GM21367 (cell line): Measurements from ENCODE around the gene MARCHF2.
A peak's percentile ranks its signal among the peaks of the same experiment; 100 is the strongest.
"Not testable (repeated sequence)": the region's sequence is repeated elsewhere in the genome, so short reads cannot be mapped to it uniquely, and the experiment has no call there.

Experiments
- ATAC-seq: cut with Tn5 transposase; IDR thresholded peaks from one replicate; pipeline ENCODE4 v1.9.1; 2021; ENCODE audit not compliant: unreplicated experiment

MARCHF2 gene

GRCh38 chr19:8412783-8413628 is at the start of gene MARCHF2:
TSS of gene MARCHF2 (plus strand) at chr19:8413305. CDS start at chr19:8421841, 8,536 bp downstream.
- ATAC-seq = peak; percentile 97

GRCh38 chr19:8363803-8364771 is 49.0 kb upstream of the MARCHF2 start, which contains the start of gene ANGPTL4:
TSS of gene ANGPTL4 (plus strand) at chr19:8364155. CDS start at chr19:8364322, 167 bp downstream.
- ATAC-seq = no peak

GRCh38 chr19:8366121-8366581 is 47.0 kb upstream of the MARCHF2 start:
- ATAC-seq = no peak

- no peak for ATAC-seq
These were observed 46.2 kb upstream of the MARCHF2 start for GRCh38 chr19:8366961-8367326.

- no peak for ATAC-seq
These were observed 45.6 kb upstream of the MARCHF2 start for GRCh38 chr19:8367327-8368001.

GRCh38 chr19:8370176-8371010 is 42.7 kb upstream of the MARCHF2 start:
- ATAC-seq = no peak

GRCh38 chr19:8371011-8371804 is 41.9 kb upstream of the MARCHF2 start:
- no peak for ATAC-seq

- no peak for ATAC-seq
These were observed 39.0 kb upstream of the MARCHF2 start for GRCh38 chr19:8373867-8374813.

GRCh38 chr19:8375766-8376165 is 37.3 kb upstream of the MARCHF2 start:
- ATAC-seq = not testable (repeated sequence)

GRCh38 chr19:8376373-8376974 is 36.6 kb upstream of the MARCHF2 start:
- not testable (repeated sequence) for ATAC-seq

- no peak for ATAC-seq
These were observed 35.5 kb upstream of the MARCHF2 start for GRCh38 chr19:8377598-8377997.

GRCh38 chr19:8379156-8379891 is 33.8 kb upstream of the MARCHF2 start:
- ATAC-seq = not testable (repeated sequence)

GRCh38 chr19:8384569-8384968 is 28.5 kb upstream of the MARCHF2 start:
- ATAC-seq = not testable (repeated sequence)

GRCh38 chr19:8385103-8385502 is 28.0 kb upstream of the MARCHF2 start:
- ATAC-seq = not testable (repeated sequence)

GRCh38 chr19:8385566-8385965 is 27.5 kb upstream of the MARCHF2 start:
- not testable (repeated sequence) for ATAC-seq

- not testable (repeated sequence) for ATAC-seq
These were observed 26.7 kb upstream of the MARCHF2 start for GRCh38 chr19:8386419-8386818.

- ATAC-seq = no peak
These were observed 26.1 kb upstream of the MARCHF2 start for GRCh38 chr19:8386990-8387389.
